Activated CD8-positive, alpha-beta T cell treated with anti-CD3 and anti-CD28 coated beads for 36 hours (primary cell): ENCODE measurements around the gene ZNF488. TPM values are rescaled to one million over a fixed set of nuclear protein-coding genes. Genes with fewer than 3 reads are reported as not detected.

Experiments used
- ATAC-seq: fragments of 200-7000 bp; cut with Tn5 transposase; one replicate; pipeline ENCODE4 v1.10.0; 2021; ENCODE audit warnings: mild to moderate bottlenecking, moderate library complexity
- CTCF ChIA-PET: fragments of 350-600 bp; sonication (Branson Sonifier 250); formaldehyde crosslinking; loops from one replicate; lab custom pipeline; 2021; ENCODE audit warnings: antibody characterized with exemption; lab: Charles Lee
- POLR2A ChIA-PET: fragments of 350-600 bp; sonication (Branson Sonifier 250); formaldehyde crosslinking; loops from one replicate; lab custom pipeline; 2021; ENCODE audit warnings: antibody characterized with exemption; lab: Charles Lee
- DNase-seq: peaks from one replicate; pipeline ENCODE4 v3.0.0-alpha.2; 2020
- H3K27ac Mint-ChIP-seq: one replicate; pipeline ENCODE4 v1.8.0; 2021; ENCODE audit warnings: mild to moderate bottlenecking, mixed read lengths
- H3K27me3 Mint-ChIP-seq: one replicate; pipeline ENCODE4 v1.8.0; 2021; ENCODE audit warnings: mixed read lengths
- H3K36me3 Mint-ChIP-seq: one replicate; pipeline ENCODE4 v1.8.0; 2021; ENCODE audit warnings: low read depth, mixed read lengths
- H3K4me1 Mint-ChIP-seq: one replicate; pipeline ENCODE4 v1.8.0; 2021; ENCODE audit warnings: low read depth, mixed read lengths
- H3K4me3 Mint-ChIP-seq: one replicate; pipeline ENCODE4 v1.8.0; 2021; ENCODE audit warnings: mild to moderate bottlenecking, moderate library complexity, mixed read lengths
- H3K9me3 Mint-ChIP-seq: one replicate; pipeline ENCODE4 v1.8.0; 2021; ENCODE audit warnings: mixed read lengths
- intact Hi-C: fragments of 100-400 bp; cut with micrococcal nuclease; formaldehyde crosslinking; loops from one replicate; pipeline ENCODE4 v1.10.0; 2022
- total RNA-seq, 2 experiments: library from RNA; stranded (reverse); gene quantifications; one replicate each; pipeline ENCODE4 v1.2.3, GENCODE V29; 2021
- TF ChIP-seq, protein P1 (sequence below): fragments of 200-600 bp; IDR thresholded peaks from one replicate; pipeline ENCODE4 v1.8.0; 2022; ENCODE audit warnings: antibody characterized with exemption, mild to moderate bottlenecking

The ZNF488 gene
- total RNA-seq, 2 experiments from 2014 or later, result 0.36 to 0.58 TPM

DNA sequence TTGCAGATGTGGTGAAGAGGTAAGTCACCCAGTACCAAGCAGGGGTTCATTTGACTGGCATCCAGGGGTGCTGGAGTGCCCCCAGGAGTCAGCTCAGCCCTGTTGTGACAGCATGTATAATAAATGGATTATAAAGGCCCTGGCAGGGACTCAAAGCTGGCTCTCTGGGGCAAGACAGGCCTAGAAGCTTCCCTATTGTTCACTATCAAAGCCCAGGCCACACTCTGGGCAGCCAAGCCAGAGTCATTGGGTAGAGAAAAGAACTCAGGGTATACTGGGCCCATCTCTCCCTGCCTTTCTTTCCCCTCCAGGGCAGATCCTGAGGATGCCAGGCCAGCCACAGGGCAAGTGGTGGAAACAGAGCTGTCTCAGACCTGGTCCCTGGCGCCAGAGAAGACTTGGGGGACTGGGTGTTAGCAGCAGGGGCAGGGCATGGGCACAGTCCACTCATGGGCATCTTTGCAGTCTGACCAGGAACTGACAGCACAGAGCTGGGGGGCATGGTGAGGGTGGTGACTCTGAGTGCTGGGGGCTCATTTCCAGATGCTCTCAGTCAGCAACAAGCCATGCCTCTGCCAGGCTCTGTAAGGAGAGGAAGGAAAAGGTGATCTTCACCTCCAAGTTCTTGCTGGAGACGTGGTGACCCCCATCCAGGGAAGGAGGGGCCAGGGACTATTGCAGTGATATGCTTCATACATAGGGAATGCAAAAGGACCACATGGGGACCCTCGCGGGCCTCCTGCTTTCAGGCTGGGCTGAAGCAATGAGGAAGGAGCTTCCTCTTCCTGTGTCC is 24.3 kb downstream of the ZNF488 start:
- no peak for DNase-seq
- H3K27me3 Mint-ChIP-seq, result no peaks in the 10 kb centered on the region
- ChIA-PET POLR2A (interaction anchor here (1.5 kb wide), 1 partner anchor 13 kb away, joined by 4 read pairs; no protein-coding TSS in a partner anchor), CTCF (interaction anchor here (1.2 kb wide), 1 partner anchor 335 kb away, joined by 3 read pairs; no protein-coding TSS in a partner anchor)
- no peaks in the 10 kb centered on the region for H3K36me3 Mint-ChIP-seq
- H3K27ac Mint-ChIP-seq, result no peak overlapping the region
- intact Hi-C loops, result no loop called here
- H3K4me1 Mint-ChIP-seq, result no peaks in the 10 kb centered on the region
- H3K4me3 Mint-ChIP-seq, result no peak overlapping the region
- TF ChIP-seq, protein P1, sequence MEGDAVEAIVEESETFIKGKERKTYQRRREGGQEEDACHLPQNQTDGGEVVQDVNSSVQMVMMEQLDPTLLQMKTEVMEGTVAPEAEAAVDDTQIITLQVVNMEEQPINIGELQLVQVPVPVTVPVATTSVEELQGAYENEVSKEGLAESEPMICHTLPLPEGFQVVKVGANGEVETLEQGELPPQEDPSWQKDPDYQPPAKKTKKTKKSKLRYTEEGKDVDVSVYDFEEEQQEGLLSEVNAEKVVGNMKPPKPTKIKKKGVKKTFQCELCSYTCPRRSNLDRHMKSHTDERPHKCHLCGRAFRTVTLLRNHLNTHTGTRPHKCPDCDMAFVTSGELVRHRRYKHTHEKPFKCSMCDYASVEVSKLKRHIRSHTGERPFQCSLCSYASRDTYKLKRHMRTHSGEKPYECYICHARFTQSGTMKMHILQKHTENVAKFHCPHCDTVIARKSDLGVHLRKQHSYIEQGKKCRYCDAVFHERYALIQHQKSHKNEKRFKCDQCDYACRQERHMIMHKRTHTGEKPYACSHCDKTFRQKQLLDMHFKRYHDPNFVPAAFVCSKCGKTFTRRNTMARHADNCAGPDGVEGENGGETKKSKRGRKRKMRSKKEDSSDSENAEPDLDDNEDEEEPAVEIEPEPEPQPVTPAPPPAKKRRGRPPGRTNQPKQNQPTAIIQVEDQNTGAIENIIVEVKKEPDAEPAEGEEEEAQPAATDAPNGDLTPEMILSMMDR, result no peak
- ATAC-seq, result no peak
- H3K9me3 Mint-ChIP-seq, result no peaks in the 10 kb centered on the region

DNA sequence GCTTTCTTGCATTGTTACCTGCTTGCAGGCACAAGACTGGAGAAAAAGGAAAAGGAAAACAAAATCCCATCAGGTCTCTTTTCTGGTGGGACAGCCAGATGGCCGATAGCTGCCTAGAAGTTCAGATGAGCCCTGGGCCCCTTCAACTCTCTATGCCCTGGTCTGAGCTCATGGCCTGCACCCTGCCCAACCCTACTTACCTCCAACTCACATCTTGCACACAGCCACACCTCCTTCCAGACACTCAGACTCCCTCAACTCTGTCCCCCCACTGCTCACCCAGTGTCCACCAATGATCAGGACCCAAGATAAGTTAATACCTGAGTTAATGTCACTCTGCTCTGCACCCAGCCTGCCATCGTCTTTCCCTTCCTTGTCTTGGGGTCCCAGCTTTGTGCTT is 25.0 kb downstream of the ZNF488 start:
- DNase-seq, result no peak
- Mint-ChIP-seq H3K4me1 (no peaks in the 10 kb centered on the region), H3K36me3 (no peaks in the 10 kb centered on the region), H3K27me3 (no peaks in the 10 kb centered on the region), H3K27ac (no peak overlapping the region), H3K9me3 (no peaks in the 10 kb centered on the region), H3K4me3 (no peak overlapping the region)
- TF ChIP-seq, protein P1, result no peak
- CTCF ChIA-PET, result interaction anchor here (1.2 kb wide), 1 partner anchor 335 kb away, joined by 3 read pairs; no protein-coding TSS in a partner anchor
- intact Hi-C loops, result no loop called here
- no peak for ATAC-seq
- POLR2A ChIA-PET, result no interaction called here

DNA sequence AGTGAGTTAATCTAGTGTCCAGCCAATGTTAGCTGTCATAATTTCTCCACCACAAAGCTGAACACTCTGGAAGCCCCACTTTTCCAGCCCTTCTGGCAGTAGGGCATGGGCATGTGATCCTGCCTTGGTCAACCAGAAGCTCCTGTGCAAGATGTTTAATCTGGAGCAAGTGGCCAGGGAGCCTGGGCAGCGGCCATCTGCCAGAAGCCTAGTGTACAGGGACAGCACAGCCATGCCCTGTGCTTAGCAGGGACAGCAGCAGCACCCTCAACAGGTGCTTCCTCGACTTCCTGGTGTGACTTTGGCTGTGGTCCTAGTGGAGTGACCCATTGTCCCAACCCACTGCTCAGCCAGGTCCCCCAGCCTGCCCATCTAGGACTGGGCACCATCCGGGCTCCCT is 25.6 kb downstream of the ZNF488 start:
- ChIA-PET POLR2A (no interaction called here), CTCF (interaction anchor here (0.6 to 1.2 kb wide), 3 partner anchors 18 to 334 kb away, joined by 3 read pairs; no protein-coding TSS in a partner anchor)
- Mint-ChIP-seq H3K36me3 (no peaks in the 10 kb centered on the region), H3K9me3 (no peaks in the 10 kb centered on the region), H3K4me1 (no peaks in the 10 kb centered on the region), H3K27ac (no peak overlapping the region), H3K4me3 (no peak overlapping the region), H3K27me3 (no peaks in the 10 kb centered on the region)
- intact Hi-C loops, result no loop called here
- TF ChIP-seq, protein P1, result no peak
- no peak for DNase-seq
- ATAC-seq, result no peak

DNA sequence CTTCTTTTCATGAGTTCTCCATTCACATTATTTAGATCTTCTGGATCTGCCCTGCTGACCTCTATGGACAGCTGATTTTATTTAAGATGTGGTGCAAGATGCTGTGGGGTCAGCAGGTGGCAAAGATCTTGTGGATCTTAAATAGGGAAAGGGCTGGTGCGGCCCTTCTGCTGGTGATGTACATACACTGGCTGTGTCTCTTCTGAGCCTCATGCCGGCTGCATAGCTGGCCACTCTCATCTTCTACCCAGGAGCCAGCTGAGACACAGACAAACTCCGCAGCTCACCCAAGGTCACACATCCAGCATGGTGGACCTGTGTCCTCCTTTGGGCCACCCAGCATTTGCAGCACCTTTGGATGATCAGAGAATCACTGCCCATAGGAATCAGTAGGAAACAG is 26.2 kb downstream of the ZNF488 start:
- no peaks in the 10 kb centered on the region for H3K36me3 Mint-ChIP-seq
- DNase-seq (no peak), ATAC-seq (no peak)
- H3K27me3 Mint-ChIP-seq, result no peaks in the 10 kb centered on the region
- TF ChIP-seq, protein P1, result no peak
- H3K27ac Mint-ChIP-seq, result no peak overlapping the region
- H3K9me3 Mint-ChIP-seq, result no peaks in the 10 kb centered on the region
- ChIA-PET CTCF (interaction anchor here (0.6 to 0.9 kb wide), 2 partner anchors 17 to 334 kb away, joined by 3 read pairs; no protein-coding TSS in a partner anchor), POLR2A (no interaction called here)
- H3K4me3 Mint-ChIP-seq, result no peak overlapping the region
- intact Hi-C loops, result no loop called here
- no peaks in the 10 kb centered on the region for H3K4me1 Mint-ChIP-seq

DNA sequence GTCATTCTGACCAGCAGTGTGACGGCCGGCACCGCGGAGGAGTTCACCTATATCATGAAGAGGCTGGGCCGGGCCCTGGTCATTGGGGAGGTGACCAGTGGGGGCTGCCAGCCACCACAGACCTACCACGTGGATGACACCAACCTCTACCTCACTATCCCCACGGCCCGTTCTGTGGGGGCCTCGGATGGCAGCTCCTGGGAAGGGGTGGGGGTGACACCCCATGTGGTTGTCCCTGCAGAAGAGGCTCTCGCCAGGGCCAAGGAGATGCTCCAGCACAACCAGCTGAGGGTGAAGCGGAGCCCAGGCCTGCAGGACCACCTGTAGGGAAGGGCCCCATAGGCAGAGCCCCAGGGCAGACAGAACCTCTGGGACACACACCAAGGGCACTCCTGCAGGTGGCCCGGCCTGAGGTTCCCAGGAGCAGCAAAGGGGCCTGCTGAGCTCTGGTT is 26.9 kb downstream of the ZNF488 start:
- Mint-ChIP-seq H3K9me3 (no peaks in the 10 kb centered on the region), H3K27me3 (no peaks in the 10 kb centered on the region), H3K36me3 (no peaks in the 10 kb centered on the region), H3K4me1 (no peaks in the 10 kb centered on the region), H3K27ac (no peak overlapping the region), H3K4me3 (no peak overlapping the region)
- TF ChIP-seq, protein P1, result no peak
- no peak for DNase-seq
- no peak for ATAC-seq
- intact Hi-C loops, result no loop called here
- POLR2A ChIA-PET, result no interaction called here
- CTCF ChIA-PET, result no interaction called here
